Memory B cell (primary cell): ENCODE results near the gene N4BP2L2.
A peak's percentile ranks its signal among the peaks of the same experiment; 100 is the strongest.

Experiments
- ATAC-seq: fragments of 150-1000 bp; cut with Tn5 transposase; 2 replicates; pipeline ENCODE4 v1.10.0; 2021; ENCODE audit warnings: low read depth, mild to moderate bottlenecking, moderate library complexity
- DNase-seq, 2 donors: peaks; one replicate each; pipeline ENCODE4 v3.0.0; 2022; ENCODE audit warnings: low spot score in 2 of 2
- H3K27ac Mint-ChIP-seq: one replicate; pipeline ENCODE4 v1.8.0; 2022; ENCODE audit warnings: mild to moderate bottlenecking, moderate library complexity, mixed read lengths
- H3K27me3 Mint-ChIP-seq: one replicate; pipeline ENCODE4 v1.8.0; 2022; ENCODE audit warnings: mixed read lengths
- H3K36me3 Mint-ChIP-seq: one replicate; pipeline ENCODE4 v1.8.0; 2022; ENCODE audit warnings: mild to moderate bottlenecking, mixed read lengths
- H3K4me1 Mint-ChIP-seq: one replicate; pipeline ENCODE4 v1.8.0; 2022; ENCODE audit warnings: mixed read lengths
- H3K4me3 Mint-ChIP-seq: one replicate; pipeline ENCODE4 v1.8.0; 2022; ENCODE audit warnings: mild to moderate bottlenecking, moderate library complexity, mixed read lengths
- H3K9me3 Mint-ChIP-seq: one replicate; pipeline ENCODE4 v1.8.0; 2022; ENCODE audit warnings: mixed read lengths

Gene N4BP2L2

DNA sequence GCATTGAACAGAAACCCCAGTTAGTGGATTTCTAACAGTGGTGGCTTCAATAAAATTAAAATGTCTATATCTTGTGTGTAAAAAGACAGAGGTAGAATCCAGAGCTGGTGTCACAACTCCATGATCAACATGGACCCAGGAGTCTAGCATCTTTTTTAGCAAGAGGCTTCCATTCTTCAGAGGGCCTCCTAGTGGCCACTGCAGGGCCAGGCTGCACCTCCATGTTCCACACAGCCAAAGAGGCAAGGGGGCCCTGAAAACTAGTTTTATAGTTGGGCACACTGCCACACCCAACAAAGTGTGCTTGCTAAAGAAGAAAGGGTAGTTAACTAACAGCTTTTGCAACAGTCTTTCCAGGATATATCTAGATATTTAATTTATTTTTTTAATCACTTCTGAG, 123.6 kb downstream of the N4BP2L2 start:
- Mint-ChIP-seq H3K27ac (no peak overlapping the region), H3K36me3 (peaks cover 23% of the 10 kb centered on the region), H3K9me3 (no peaks in the 10 kb centered on the region), H3K27me3 (no peaks in the 10 kb centered on the region), H3K4me3 (no peak overlapping the region), H3K4me1 (peaks cover 7% of the 10 kb centered on the region)
- DNase-seq, result no peak
- peak; percentile 45 for ATAC-seq

DNA sequence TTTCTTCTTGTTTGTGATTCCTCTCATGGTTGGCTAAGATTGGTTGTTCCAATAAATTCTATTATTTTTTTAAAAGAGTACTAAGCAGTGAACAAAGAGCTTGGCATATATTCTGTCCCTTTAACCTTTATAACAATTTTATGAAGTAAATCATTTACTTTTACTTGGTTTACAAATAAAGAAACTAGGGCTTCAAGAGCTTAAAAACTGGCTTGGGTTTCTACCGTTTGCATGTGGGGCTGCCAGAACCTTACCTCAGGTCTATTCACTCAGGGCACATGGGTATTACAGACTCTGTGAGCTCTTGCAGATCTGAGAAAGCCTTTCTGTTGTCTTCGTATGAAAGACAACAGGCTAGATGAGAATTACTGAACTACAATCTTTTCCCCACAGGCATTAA, 124.0 kb downstream of the N4BP2L2 start:
- Mint-ChIP-seq H3K36me3 (peaks cover 21% of the 10 kb centered on the region), H3K4me1 (peaks cover 10% of the 10 kb centered on the region), H3K27me3 (no peaks in the 10 kb centered on the region), H3K27ac (no peak overlapping the region), H3K9me3 (no peaks in the 10 kb centered on the region), H3K4me3 (no peak overlapping the region)
- no peak for ATAC-seq
- DNase-seq, result no peak

DNA sequence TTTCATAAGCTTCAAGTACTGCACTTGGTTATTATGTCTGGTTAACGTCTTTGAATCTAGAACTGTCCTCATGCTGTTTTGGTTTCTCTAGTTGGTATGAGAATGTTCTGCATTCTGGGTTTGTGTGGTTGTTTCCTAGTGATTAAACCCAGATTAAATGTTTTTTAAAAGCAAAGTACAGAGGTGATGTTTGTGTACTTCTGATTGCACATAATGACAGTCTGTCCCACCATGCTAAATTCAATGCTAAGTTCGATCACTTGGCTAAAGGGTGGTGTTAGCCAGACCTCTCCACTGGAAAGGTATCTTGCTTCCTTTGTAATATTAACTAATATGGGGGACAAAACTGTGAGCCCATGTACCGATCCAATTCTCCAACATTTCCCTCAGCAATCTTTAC, 125.3 kb downstream of the N4BP2L2 start:
- H3K9me3 Mint-ChIP-seq, result no peaks in the 10 kb centered on the region
- DNase-seq (no peak), ATAC-seq (no peak)
- peaks cover 15% of the 10 kb centered on the region for H3K4me1 Mint-ChIP-seq
- no peaks in the 10 kb centered on the region for H3K27me3 Mint-ChIP-seq
- H3K36me3 Mint-ChIP-seq, result peaks cover 20% of the 10 kb centered on the region
- no peak overlapping the region for H3K4me3 Mint-ChIP-seq
- no peak overlapping the region for H3K27ac Mint-ChIP-seq

DNA sequence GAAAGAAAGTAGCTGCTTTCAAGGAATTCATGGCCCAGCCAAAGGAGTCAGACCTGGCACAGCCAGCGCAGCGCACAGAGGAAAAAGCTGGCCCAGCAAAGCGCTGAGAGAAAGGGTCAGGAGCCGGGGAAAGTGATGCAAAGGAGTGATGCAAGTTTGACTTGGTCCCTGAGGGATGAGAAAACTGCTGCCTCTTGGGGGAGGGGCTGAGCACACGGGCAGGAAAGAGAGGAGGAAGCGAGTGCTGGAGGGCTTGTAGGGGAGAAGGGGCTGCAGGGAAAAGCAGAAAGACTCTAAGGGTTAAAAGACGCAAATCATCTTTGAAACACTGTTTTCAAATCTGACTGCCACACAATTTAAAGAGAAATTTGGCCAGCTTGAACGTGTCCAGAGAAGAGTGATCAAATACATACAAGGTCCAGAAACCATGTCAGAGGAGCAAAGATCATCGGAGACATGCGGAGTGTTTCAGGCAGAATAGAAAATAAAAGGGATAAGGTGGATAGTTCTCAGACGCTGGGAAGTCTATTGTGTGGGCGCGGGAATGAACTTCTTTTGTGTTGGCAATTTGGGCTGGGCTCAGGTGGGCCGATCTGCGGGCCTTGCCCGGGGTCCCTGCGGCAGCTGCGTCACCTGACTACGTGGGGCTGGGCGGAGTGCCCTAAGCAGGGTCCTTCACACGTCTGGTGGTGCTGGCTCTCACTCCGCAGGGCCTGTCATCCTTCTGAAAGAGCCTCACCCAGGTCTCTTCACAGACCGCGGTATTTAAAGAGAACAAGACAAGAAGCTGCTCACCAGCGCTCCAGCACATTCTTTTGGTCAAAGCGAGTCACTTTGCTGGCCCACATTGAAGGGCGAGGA, 128.8 kb downstream of the N4BP2L2 start:
- Mint-ChIP-seq H3K36me3 (peaks cover 30% of the 10 kb centered on the region), H3K27me3 (no peaks in the 10 kb centered on the region), H3K27ac (no peak overlapping the region), H3K9me3 (no peaks in the 10 kb centered on the region), H3K4me1 (peaks cover 16% of the 10 kb centered on the region), H3K4me3 (no peak overlapping the region)
- DNase-seq (no peak), ATAC-seq (no peak)

DNA sequence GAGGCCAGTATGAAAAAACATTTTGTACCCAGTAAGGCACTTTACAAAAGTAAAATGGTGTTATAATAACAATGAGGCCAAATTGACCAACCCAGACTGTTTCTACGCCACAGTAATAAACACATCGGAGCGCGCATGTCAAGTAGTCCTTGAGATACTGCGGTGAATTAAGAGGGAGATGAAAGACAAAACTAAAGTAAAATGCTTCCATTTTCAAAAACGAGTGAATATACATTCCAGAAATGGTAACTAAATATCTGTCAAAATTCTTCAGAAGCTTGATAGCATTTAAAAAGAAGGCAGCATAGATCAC, 129.6 kb downstream of the N4BP2L2 start:
- Mint-ChIP-seq H3K36me3 (peaks cover 30% of the 10 kb centered on the region), H3K4me1 (peaks cover 16% of the 10 kb centered on the region), H3K4me3 (no peak overlapping the region), H3K9me3 (no peaks in the 10 kb centered on the region), H3K27ac (peak overlapping the region; percentile 12), H3K27me3 (no peaks in the 10 kb centered on the region)
- DNase-seq (no peak), ATAC-seq (no peak)

DNA sequence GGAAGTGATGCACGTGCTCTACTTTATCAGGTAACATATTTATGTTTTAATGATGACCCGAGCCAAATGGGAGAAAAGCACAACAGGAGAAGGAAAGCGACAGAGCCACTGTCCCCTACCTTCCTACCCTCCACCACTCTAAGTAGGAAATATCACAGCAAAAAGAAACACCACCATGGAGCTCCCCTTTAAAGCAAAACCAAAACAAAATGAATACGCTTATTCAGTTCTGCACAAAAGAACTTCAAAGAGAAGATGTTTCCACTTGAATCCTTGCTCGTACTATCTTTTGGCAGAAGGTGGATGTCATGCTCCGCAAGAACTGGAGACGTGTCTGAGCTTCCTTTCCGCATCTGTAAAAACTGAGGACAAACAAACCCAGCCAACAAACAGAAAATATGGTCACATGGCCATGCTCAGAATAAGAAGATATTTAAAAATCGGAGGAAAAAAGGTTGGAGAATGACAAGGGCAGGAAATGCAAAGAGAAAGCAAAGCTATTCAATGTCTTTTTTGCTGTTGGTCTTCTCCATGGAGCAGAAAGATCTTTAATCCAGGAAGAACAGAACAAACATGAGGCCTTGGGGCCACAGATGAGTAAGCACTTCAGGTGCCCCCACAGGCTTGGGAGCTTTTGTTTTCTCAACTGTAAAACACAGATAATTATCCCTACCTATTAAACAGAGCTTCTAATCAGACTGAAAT, 130.1 kb downstream of the N4BP2L2 start:
- Mint-ChIP-seq H3K4me3 (no peak overlapping the region), H3K36me3 (peaks cover 30% of the 10 kb centered on the region), H3K4me1 (peaks cover 16% of the 10 kb centered on the region), H3K9me3 (no peaks in the 10 kb centered on the region), H3K27me3 (no peaks in the 10 kb centered on the region), H3K27ac (peak overlapping the region; percentile 12)
- no peak for ATAC-seq
- DNase-seq, result no peak

DNA sequence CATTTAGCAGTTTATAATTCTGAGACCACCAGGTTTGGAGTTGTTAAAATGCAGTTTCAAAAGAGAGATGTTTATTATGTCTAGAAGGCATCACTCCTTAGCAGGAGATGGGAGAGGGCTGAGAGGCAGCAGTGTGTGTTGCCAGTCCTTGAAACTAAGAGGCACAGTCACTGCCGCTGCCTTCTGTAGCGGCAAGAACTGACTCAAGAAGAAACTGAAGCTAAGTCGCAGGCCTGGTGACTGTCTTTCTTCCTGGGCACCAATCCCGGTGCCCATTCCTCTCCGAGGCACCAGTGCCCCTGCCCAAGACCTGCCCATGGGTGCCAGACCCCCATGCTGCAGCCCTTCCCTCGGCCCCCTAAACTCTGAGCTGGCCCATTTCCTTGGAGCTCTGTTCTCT, 130.7 kb downstream of the N4BP2L2 start:
- ATAC-seq (no peak), DNase-seq (no peak)
- Mint-ChIP-seq H3K27me3 (no peaks in the 10 kb centered on the region), H3K36me3 (peaks cover 31% of the 10 kb centered on the region), H3K27ac (no peak overlapping the region), H3K4me3 (no peak overlapping the region), H3K9me3 (no peaks in the 10 kb centered on the region), H3K4me1 (peaks cover 16% of the 10 kb centered on the region)

DNA sequence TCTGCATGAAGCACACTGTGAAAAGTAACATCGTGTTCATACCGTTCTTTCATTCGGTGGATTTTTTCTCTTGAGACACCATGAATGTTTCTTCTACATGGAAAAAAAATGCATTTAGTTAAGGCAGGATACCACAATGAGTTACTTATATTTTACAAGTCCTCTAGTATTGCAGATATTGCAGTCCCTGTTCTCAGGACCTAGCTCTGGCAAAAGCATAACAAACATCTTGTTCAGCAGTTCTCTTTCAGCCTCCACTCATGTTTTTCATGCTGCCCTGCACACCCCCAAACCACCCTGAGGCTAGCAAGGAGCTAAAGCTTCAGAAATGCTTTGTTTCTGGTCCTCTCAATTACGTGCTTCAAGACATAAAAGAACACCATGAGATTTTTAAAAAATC, 135.5 kb downstream of the N4BP2L2 start:
- DNase-seq (no peak), ATAC-seq (no peak)
- Mint-ChIP-seq H3K36me3 (peaks cover 34% of the 10 kb centered on the region), H3K27ac (no peak overlapping the region), H3K4me1 (peaks cover 2% of the 10 kb centered on the region), H3K27me3 (no peaks in the 10 kb centered on the region), H3K9me3 (no peaks in the 10 kb centered on the region), H3K4me3 (no peak overlapping the region)

DNA sequence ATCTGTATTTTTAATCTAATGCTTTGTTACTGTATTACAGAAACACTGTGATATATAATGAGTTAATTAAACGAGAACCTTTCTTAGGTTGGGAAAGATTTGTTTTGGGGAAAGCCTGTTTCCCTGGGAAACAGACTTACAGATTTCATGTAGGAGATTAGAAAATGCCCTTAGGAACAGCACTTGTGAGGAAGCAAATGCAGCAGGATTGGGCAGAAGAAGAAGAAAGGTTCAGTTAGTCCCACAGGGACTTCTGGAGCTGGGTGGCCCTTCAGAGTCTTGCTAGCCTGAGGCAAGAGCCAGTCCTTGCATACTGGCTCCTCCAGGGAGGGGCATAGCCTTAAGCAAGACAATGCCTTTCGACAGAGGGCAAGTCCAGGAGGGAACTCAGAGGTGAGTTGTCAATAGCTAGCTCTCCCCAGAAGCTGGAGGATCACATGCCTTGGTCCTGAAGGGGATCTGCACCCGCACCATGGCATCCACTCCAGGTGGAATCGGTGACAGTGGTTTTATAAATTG, 147.4 kb downstream of the N4BP2L2 start:
- Mint-ChIP-seq H3K27me3 (no peaks in the 10 kb centered on the region), H3K4me1 (peaks cover 2% of the 10 kb centered on the region), H3K4me3 (no peak overlapping the region), H3K36me3 (no peaks in the 10 kb centered on the region), H3K9me3 (no peaks in the 10 kb centered on the region), H3K27ac (no peak overlapping the region)
- no peak for DNase-seq
- ATAC-seq, result no peak

DNA sequence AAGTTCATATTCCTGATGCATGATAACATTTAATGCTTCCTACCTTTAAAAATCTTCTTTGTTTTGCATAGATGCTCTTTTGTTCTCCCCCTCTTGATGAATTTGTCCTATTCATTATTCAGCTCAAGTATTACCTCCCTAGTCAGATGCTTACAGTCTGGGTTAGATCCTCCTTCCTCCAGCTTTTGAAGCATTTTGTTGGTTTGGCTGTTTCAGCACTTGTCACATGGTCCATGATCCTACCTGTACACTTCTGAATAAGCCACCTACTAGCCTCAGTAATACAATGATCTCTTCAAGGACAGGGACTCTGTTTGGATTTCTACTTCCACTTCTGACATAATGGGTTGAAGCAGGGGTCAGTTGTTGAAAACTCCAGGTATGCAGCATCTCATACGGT, 148.1 kb downstream of the N4BP2L2 start:
- no peak overlapping the region for H3K27ac Mint-ChIP-seq
- no peaks in the 10 kb centered on the region for H3K27me3 Mint-ChIP-seq
- DNase-seq, result no peak
- ATAC-seq, result no peak
- peaks cover 2% of the 10 kb centered on the region for H3K4me1 Mint-ChIP-seq
- no peak overlapping the region for H3K4me3 Mint-ChIP-seq
- H3K36me3 Mint-ChIP-seq, result no peaks in the 10 kb centered on the region
- no peaks in the 10 kb centered on the region for H3K9me3 Mint-ChIP-seq

DNA sequence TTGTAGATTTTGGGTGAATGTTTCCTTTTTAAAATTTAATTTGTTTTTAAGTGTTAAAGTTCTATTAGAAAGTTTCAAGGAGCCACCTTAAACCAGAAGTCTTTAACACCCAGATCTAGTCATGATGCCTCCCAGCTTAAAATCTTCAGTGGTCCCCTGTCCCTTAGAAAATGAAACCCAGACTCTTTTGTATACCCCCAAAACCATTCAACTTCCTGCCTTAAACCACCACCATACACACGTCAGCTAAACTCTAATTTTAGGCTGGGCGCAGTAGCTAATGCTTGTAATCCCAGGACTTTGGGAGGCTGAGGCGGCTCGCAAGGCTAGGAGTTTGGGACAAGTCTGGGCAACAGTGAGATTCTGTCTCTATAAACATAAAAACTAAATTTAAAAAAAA, 148.5 kb downstream of the N4BP2L2 start:
- Mint-ChIP-seq H3K36me3 (no peaks in the 10 kb centered on the region), H3K4me3 (no peak overlapping the region), H3K27ac (no peak overlapping the region), H3K27me3 (no peaks in the 10 kb centered on the region), H3K4me1 (peaks cover 2% of the 10 kb centered on the region), H3K9me3 (no peaks in the 10 kb centered on the region)
- DNase-seq (no peak), ATAC-seq (no peak)

DNA sequence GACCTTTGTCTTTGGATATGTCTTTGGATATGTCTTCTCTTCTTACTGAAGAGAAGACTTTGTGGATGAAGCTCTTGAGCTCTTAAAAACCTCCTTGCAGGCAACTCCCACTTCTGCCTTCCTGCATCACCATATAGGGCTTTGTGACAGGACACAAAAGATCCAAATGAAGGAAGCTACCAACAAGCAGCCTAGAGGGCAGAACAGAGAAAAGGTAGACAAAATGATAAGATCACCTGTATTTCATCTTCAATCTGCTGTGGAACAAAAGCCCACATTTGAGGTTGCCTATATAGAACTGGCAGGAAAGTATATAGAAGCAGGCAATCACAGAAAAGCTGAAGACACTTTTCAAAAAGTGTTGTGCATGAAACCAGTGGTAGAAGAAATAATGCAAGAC, 153.2 kb downstream of the N4BP2L2 start:
- Mint-ChIP-seq H3K4me1 (peaks cover under 1% of the 10 kb centered on the region), H3K36me3 (no peaks in the 10 kb centered on the region), H3K9me3 (no peaks in the 10 kb centered on the region), H3K4me3 (no peak overlapping the region), H3K27me3 (no peaks in the 10 kb centered on the region), H3K27ac (no peak overlapping the region)
- DNase-seq (no peak), ATAC-seq (no peak)

DNA sequence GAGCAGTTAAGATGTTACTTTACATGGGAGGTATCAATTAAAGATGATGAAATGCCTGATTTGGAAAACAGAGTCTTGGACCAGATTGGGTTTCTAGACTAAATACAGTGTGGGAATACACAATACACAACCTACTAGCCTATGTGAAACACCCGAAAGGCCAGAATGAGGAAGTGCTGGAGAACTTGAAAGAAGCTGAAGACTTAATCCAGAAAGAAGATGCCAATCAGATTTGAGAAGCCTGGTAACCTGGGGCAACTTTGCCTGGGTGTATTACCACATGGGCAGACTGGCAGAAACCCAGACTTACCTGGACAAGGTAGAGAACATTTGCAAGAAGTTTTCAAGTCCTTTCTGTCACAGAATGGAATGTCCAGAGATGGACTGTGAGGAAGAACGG, 153.9 kb downstream of the N4BP2L2 start:
- H3K9me3 Mint-ChIP-seq, result no peaks in the 10 kb centered on the region
- no peak overlapping the region for H3K4me3 Mint-ChIP-seq
- H3K4me1 Mint-ChIP-seq, result no peaks in the 10 kb centered on the region
- H3K27ac Mint-ChIP-seq, result no peak overlapping the region
- ATAC-seq (peak; percentile 53), DNase-seq (no peak)
- H3K27me3 Mint-ChIP-seq, result no peaks in the 10 kb centered on the region
- H3K36me3 Mint-ChIP-seq, result no peaks in the 10 kb centered on the region

DNA sequence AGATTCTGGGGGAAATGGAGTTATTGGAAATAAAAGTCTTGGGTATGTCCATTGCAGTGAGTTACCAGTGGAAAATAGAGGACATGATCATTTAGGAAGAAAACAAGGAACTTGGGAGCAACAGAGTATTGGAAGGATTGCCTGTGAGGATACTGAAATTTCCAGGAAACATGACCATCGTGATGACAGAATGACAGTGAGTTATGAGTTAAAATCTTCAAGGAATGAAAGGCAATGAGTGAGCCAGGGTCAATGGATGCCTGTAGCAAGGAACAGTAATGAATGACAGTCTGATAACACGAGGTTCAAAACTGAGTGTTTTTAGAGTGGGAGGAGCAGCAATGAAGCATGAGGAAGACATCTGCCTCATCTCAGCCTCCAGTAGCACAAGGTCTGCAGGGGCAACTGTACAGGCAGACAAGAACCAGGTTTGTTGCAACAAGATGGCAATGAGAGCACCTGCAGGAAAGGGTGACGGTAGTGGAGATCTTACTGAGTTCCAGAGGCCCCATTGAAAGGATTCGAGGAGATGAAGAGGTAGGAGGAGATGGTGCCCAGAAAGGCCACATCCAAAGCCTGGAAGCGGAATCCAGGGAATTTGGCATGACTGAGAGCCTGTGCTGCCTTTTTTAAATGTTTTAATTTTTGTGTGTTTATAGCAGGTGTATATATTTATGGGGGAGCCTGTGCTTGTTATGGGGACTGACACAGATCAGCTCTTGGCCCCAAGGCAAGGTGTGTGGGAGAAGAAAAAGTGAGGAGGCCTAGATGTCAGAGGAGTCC, 154.6 kb downstream of the N4BP2L2 start:
- Mint-ChIP-seq H3K36me3 (peaks cover 2% of the 10 kb centered on the region), H3K4me1 (no peaks in the 10 kb centered on the region)

More for the DNA sequence above, 154.6 kb downstream of the N4BP2L2 start:
- H3K9me3 Mint-ChIP-seq, result no peaks in the 10 kb centered on the region
- H3K27me3 Mint-ChIP-seq, result no peaks in the 10 kb centered on the region
- no peak overlapping the region for H3K27ac Mint-ChIP-seq
- no peak for ATAC-seq
- DNase-seq, result no peak
- no peak overlapping the region for H3K4me3 Mint-ChIP-seq
